Upper lobe of right lung (tissue), 1 donor: ENCODE data around the gene ATG2A. TPM values are rescaled to one million over a fixed set of nuclear protein-coding genes. Genes with fewer than 3 reads are reported as not detected.

Experiments
- ATAC-seq: fragments of 200-7000 bp; cut with Tn5 transposase; one replicate; pipeline ENCODE4 v1.9.1; 2020; ENCODE audit warnings: mild to moderate bottlenecking, moderate library complexity
- DNase-seq: peaks from one replicate; pipeline ENCODE4 v3.0.0-alpha.2; 2020
- H3K27ac ChIP-seq: fragments of 200-600 bp; one replicate; pipeline ENCODE4 v1.8.0; 2022
- H3K27me3 ChIP-seq: fragments of 200-600 bp; one replicate; pipeline ENCODE4 v1.8.0; 2022; ENCODE audit warnings: mild to moderate bottlenecking
- H3K36me3 ChIP-seq: fragments of 200-600 bp; one replicate; pipeline ENCODE4 v1.8.0; 2022
- H3K4me1 ChIP-seq: fragments of 200-600 bp; one replicate; pipeline ENCODE4 v1.8.0; 2022
- H3K4me3 ChIP-seq: fragments of 200-600 bp; one replicate; pipeline ENCODE4 v1.8.0; 2022; ENCODE audit warnings: mild to moderate bottlenecking
- H3K9me3 ChIP-seq: fragments of 200-600 bp; one replicate; pipeline ENCODE4 v1.8.0; 2022
- CTCF ChIP-seq: fragments of 200-600 bp; IDR thresholded peaks from one replicate; pipeline ENCODE4 v1.8.0; 2022; ENCODE audit warnings: antibody characterized with exemption
- intact Hi-C: fragments of 100-400 bp; cut with DNase I; formaldehyde crosslinking; loops from one replicate; pipeline ENCODE4 v1.11.0; 2022
- total RNA-seq: library from RNA; stranded (reverse); fragmentation: NEBNext Ultra II Directional; extraction: Animal tissue kit (Norgen Biotek cat#: 25700); gene quantifications from one replicate; pipeline ENCODE4 v1.2.1, GENCODE V29; 2021
- donor health status: DM: no; HTN: yes; CAD: no; lungs with severe emphysema.

ATG2A gene
- total RNA-seq, 1 donor from 2014 or later, result 23.2 TPM

DNA sequence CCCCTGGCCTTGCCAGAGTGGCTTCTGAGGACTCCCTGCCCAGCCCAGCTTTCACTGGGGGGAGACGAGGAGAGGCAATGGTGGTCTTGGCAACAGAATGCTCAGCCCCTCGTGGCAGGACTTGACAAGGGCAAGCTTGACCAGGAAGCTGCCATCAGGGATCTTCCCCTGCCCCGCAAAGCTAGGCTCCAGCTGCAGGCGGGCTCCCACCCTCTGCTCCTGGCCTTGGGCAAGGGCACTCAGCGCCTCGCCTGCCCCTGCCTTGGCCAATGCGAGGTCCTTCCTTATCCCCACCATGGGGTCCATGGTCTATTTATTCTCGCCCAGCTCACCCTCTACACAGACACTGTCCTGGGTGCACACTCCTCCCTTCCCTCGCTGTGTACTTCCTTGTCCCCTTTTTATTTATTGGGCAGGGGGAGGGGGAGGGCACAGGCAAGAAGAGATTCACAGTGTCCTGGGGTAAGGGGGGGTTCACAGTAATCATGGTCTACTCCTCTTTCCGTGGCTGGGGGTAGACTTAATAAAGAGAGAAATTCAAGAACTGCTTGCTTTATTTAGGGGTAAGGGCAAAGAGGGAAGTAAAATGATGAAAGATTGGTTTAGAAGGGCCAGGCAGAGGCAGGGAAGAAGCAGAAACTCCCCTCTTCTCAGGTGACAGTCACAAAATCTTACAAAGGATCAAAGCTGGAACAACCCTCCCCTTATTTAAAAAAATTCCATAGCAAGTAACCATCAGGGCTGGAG, 17.1 kb upstream of the ATG2A start:
- intact Hi-C loops, result no loop called here
- H3K27me3 ChIP-seq, result no peaks in the 10 kb centered on the region
- no peaks in the 10 kb centered on the region for H3K4me1 ChIP-seq
- no peak for ATAC-seq
- peak; percentile 41 for DNase-seq
- peaks cover 45% of the 10 kb centered on the region for H3K36me3 ChIP-seq
- no peak overlapping the region for H3K4me3 ChIP-seq
- no peak overlapping the region for H3K27ac ChIP-seq
- no peaks in the 10 kb centered on the region for H3K9me3 ChIP-seq
- no peak for TF ChIP-seq CTCF

GRCh38 chr11:64933213-64933934, 16.4 kb upstream of the ATG2A start:
- Histone ChIP-seq H3K27ac (no peak overlapping the region), H3K27me3 (no peaks in the 10 kb centered on the region), H3K9me3 (no peaks in the 10 kb centered on the region), H3K36me3 (peaks cover 52% of the 10 kb centered on the region), H3K4me1 (no peaks in the 10 kb centered on the region), H3K4me3 (no peak overlapping the region)
- TF ChIP-seq CTCF, result no peak
- intact Hi-C loops, result no loop called here
- peak; percentile 36 for DNase-seq
- ATAC-seq, result no peak

- H3K36me3 ChIP-seq, result peaks cover 53% of the 10 kb centered on the region
- H3K4me1 ChIP-seq, result no peaks in the 10 kb centered on the region
- H3K4me3 ChIP-seq, result no peak overlapping the region
- ATAC-seq (no peak), DNase-seq (no peak)
- TF ChIP-seq CTCF, result no peak
- no peak overlapping the region for H3K27ac ChIP-seq
- H3K27me3 ChIP-seq, result no peaks in the 10 kb centered on the region
- intact Hi-C loops, result no loop called here
- H3K9me3 ChIP-seq, result no peaks in the 10 kb centered on the region
These were observed 15.3 kb upstream of the ATG2A start for GRCh38 chr11:64932324-64932723.

DNA sequence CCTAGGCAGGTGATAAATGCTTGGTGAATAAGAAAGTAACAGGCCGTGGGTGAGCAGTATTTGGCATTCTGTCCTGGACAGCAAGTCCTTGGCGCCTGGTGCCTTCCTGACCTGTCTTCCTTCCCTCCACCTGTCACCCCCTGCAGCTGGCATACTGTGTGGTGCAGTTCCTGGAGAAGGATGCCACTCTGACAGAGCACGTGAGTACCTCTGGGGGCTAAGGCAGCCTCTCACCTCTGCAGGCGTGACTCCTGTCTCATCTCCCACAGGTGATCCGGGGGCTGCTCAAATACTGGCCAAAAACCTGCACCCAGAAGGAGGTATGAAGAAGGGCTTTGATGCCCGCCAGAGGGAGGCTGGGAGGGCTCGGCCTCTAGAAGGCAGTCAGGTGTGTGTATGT, 14.3 kb upstream of the ATG2A start:
- intact Hi-C loops, result no loop called here
- no peak overlapping the region for H3K4me3 ChIP-seq
- peaks cover 53% of the 10 kb centered on the region for H3K36me3 ChIP-seq
- H3K27me3 ChIP-seq, result no peaks in the 10 kb centered on the region
- no peak for ATAC-seq
- H3K27ac ChIP-seq, result no peak overlapping the region
- TF ChIP-seq CTCF, result no peak
- H3K4me1 ChIP-seq, result no peaks in the 10 kb centered on the region
- no peaks in the 10 kb centered on the region for H3K9me3 ChIP-seq
- peak; percentile 40 for DNase-seq

DNA sequence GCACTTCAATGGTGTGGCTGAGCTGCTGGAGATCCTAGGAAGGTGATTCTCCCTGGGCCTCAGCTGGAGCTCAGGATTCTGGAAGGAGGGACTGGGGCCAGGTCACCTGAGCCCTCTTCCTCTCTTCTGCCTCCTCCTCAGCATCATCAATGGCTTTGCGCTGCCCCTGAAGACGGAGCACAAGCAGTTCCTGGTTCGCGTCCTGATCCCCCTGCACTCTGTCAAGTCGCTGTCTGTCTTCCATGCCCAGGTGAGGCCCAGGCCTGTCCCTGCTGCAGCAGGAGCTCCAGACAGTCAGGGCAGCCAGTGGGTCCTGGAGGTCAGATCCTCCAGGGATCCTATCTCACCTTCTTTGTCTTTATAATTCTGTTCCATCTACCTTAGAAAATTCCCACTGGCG, 13.3 kb upstream of the ATG2A start:
- ATAC-seq (no peak), DNase-seq (peak; percentile 55)
- H3K4me3 ChIP-seq, result no peak overlapping the region
- peaks cover 53% of the 10 kb centered on the region for H3K36me3 ChIP-seq
- H3K27me3 ChIP-seq, result no peaks in the 10 kb centered on the region
- intact Hi-C loops, result no loop called here
- H3K9me3 ChIP-seq, result no peaks in the 10 kb centered on the region
- H3K4me1 ChIP-seq, result peaks cover 9% of the 10 kb centered on the region
- no peak for TF ChIP-seq CTCF
- H3K27ac ChIP-seq, result no peak overlapping the region
